Right lobe of liver (tissue), 4 donors: ENCODE measurements around the gene CREB3.

Experiments
- CTCF ChIP-seq, 4 donors: fragments of 200-600 bp in 3 of 4; fragments of 450-650 bp in 1 of 4; IDR thresholded peaks; one replicate each; pipeline versions ENCODE4 v1.5.1 to v1.8.0; 2016 to 2022; ENCODE audit warnings: antibody characterized with exemption in 4 of 4, mild to moderate bottlenecking in 2 of 4
- POLR2A ChIP-seq: fragments of 450-650 bp; IDR thresholded peaks from one replicate; pipeline ENCODE4 v1.6.1; 2017; ENCODE audit warnings: antibody characterized with exemption, mild to moderate bottlenecking
- donor health status: DM: no; HTN: no; CAD: no.
- donor health status: DM: no; HTN: no; CAD: no.
- donor health status: DM: no; HTN: yes; CAD: no.

DNA sequence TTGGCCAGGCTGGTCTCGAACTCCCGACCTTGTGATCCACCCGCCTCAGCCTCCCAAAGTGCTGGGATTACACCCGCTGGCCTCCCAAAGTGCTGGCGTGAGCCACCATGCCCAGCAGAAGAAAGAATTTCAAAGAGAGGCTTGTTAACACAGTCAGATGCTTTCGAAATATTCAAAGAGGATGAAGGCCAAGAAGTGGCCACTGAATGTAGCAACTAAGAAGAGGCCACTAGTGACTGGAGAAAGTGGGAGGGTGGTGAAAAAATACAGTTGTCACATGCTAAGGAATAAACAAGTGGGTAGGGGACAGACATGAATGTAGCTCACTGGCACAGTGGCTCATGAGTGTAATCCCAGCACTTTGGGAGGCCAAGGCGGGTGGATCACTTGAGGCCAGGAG lies 29.8 kb upstream of the CREB3 start:
- TF ChIP-seq CTCF (IDR thresholded peaks at IDR 0.05) (no peak), POLR2A (no peak)
